Measurements from ENCODE around the gene TXNRD1. TPM values are rescaled to one million over a fixed set of nuclear protein-coding genes. Genes with fewer than 3 reads are reported as not detected.
"Not testable (repeated sequence)": the region's sequence is repeated elsewhere in the genome, so short reads cannot be mapped to it uniquely, and the experiment has no call there.

Gene TXNRD1
- total RNA-seq, 2 donors from 2014 or later: 79.5 to 97.9 TPM

DNA sequence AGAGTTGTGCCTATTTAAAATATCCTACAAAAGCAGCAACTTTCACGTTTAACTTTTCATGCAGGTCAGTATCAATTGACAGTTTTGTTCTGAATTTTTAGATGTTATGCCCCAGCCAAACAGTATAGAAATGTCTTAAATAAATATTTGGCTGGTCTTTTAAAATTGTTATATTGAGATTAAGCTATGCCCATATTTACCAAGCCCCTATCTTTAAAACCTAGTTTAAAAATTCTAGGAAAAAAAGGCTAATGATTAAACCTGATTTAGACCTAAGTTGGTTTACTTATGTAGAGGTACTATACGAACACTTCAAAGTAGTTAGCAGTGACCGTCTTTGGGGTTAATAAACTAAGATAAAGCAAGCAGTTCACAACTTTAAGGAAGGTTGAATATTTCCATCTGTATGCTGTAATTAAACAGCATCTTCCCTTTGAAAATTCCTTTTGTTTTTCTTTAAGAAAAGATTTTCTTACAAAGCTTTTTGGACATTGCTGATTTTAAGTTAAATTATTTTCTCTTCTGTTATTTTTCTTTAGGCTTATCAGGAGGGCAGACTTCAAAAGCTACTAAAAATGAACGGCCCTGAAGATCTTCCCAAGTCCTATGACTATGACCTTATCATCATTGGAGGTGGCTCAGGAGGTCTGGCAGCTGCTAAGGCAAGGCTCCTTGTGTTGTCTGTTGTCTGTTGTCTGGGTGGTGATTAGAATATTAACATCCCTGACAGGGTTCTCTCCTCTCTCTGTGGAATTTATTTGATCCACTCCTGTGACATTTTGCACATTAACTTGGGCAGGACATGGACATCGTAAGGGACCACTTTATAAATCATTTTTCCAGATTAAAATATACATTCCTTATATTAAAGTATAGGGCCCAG, 95.4 kb downstream of the TXNRD1 start:
- ATAC-seq: no peak
- intact Hi-C loops (cut with DNase I, micrococcal nuclease): no loop called here

GRCh38 chr12:104312202-104312601, 96.6 kb downstream of the TXNRD1 start:
- ATAC-seq (no peak), DNase-seq (no peak)
- intact Hi-C loops (cut with DNase I, micrococcal nuclease): no loop called here

More for the DNA sequence above, 95.4 kb downstream of the TXNRD1 start:
- no peak for DNase-seq

GRCh38 chr12:104312654-104313053, 97.1 kb downstream of the TXNRD1 start:
- intact Hi-C loops (cut with DNase I, micrococcal nuclease): no loop called here
- ATAC-seq: no peak
- no peak for DNase-seq

DNA sequence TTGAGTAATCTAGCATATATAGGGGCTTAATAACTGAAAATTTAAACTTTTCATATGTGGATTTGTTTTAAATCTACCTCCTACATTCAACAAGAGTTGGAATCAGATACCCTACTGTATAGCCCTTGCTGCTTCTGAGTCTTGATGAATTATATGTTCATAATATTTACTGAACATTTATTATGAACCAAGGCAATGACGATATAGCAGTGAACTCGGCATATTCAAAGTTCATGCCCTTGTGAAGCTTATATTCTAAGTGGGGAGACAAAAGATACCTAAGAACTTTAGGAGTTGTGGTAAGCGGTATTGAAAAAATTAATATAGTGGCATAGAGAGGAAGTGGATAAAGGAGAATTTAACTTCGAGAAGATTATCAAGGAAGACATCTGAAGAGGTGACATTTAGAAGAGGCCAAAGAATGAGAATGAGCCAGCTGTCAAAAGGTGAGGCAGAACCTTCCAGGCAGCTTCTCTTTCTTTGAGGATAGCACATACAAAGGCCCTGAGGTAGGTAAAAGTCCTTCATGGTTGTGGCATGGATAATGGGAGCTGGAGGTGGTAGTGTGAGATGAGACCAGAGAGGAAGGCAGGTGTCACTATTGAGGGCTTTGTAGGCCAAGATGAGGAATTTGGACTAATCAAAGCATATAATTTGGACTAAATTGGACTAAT, 98.1 kb downstream of the TXNRD1 start:
- DNase-seq (no peak), ATAC-seq (no peak)
- intact Hi-C loops (cut with DNase I, micrococcal nuclease): no loop called here

DNA sequence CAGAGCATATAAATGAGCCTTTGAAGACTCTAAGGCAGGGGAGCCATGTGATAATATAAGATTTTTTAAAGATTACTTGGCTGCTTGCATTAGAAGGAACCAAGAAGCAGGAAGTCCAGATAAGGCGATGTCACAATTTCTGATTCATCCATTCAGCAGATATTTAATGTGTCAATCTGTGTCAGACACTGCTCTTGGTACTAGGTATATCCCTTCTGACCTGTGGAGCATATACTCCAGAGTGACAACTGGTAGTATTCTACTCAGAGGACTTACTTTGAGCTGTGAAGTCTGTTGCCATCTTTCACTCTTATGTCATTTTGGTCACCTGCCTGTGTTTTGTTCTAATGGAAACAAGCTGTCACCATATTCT, 98.6 kb downstream of the TXNRD1 start:
- intact Hi-C loops (cut with DNase I, micrococcal nuclease): no loop called here
- ATAC-seq: no peak
- no peak for DNase-seq

DNA sequence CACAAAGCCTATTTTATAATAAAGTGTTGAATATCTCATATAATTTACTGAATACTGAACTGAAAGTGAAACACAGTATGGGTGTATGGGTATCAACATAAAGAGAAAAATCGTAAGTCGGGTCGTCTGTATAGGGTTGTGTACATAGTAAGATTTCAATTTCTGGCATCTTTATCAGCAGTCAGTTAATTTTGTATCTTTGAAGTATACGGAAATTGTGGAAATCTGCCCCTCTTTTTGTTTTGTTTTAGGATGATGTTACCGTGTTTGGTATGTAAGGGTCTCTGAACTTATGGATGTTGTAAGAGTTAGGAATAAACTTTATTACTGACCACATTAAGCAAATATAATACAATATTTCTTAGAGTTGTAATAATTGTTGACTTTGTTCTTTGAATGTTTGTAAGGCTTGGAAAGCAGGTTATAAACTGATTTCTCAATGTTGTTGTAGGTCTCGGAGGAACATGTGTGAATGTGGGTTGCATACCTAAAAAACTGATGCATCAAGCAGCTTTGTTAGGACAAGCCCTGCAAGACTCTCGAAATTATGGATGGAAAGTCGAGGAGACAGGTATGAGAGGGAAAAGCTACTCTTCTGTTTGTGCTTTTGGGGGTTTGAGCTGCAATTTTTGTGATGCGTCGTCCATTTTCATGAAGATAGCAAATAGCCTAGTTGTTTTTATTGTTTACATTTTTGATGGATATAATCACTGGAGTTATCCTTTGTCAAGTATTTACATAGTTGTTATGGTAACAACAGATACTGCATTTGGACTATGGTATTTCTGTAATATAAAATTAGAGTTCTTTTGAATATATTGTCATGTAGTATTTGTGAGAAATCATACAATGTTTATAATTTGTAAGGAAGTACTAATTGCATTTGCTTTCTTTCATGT, 100.0 kb downstream of the TXNRD1 start:
- intact Hi-C loops (cut with DNase I, micrococcal nuclease): no loop called here
- no peak for ATAC-seq
- no peak for DNase-seq

DNA sequence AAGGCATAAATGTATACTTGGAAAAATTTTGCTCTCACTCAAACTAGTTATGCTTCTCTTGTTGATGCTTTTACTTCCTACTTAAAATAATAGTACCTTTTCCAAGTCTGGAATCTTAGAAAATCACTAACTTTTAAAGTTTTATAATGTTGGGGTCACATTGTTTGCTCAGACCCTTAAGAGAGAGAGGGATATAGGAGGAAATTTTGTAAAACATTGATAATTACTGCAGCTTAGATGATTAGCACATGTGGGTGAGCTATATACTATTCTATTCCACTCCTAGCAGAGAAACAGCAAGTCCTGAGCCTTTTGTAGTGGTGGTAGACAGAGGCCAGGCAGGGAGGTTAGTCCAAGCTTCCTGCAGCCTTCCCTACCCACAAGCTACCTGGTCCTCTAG, 101.4 kb downstream of the TXNRD1 start:
- DNase-seq: no peak
- intact Hi-C loops (cut with DNase I, micrococcal nuclease): no loop called here
- no peak for ATAC-seq

- DNase-seq (no peak), ATAC-seq (no peak)
- intact Hi-C loops (cut with DNase I, micrococcal nuclease): no loop called here
These were observed 102.1 kb downstream of the TXNRD1 start for GRCh38 chr12:104317538-104318210.

DNA sequence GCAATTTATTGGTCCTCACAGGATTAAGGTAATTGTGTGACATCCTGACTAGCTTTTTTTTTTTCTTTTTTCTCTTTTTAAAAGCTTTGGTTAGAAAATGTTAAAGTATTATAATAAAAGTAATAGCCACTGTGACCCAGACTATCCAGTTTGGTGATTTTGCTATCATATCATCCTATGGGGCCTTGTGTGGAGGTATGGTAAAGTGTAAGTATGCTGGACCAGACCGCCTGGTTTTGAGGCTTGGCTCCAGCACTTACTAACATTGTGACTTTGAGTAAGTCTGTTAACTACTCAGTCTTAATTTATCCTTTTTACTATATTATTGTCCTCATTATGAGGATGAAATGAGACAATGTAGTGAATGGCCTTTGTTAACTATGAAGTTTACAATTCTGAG, 103.4 kb downstream of the TXNRD1 start:
- DNase-seq (no peak), ATAC-seq (no peak)
- intact Hi-C loops (cut with DNase I, micrococcal nuclease): no loop called here

GRCh38 chr12:104319918-104320626, 104.5 kb downstream of the TXNRD1 start:
- intact Hi-C loops (cut with DNase I, micrococcal nuclease): no loop called here
- ATAC-seq (no peak), DNase-seq (no peak)

GRCh38 chr12:104320627-104321024, 105.0 kb downstream of the TXNRD1 start:
- DNase-seq (no peak), ATAC-seq (no peak)
- intact Hi-C loops (cut with DNase I, micrococcal nuclease): no loop called here

GRCh38 chr12:104321949-104322348, 106.4 kb downstream of the TXNRD1 start:
- DNase-seq (no peak), ATAC-seq (no peak)
- intact Hi-C loops (cut with DNase I, micrococcal nuclease): no loop called here

GRCh38 chr12:104322533-104322932, 107.0 kb downstream of the TXNRD1 start:
- intact Hi-C loops (cut with DNase I, micrococcal nuclease): not testable (repeated sequence)

GRCh38 chr12:104323899-104324298, 108.3 kb downstream of the TXNRD1 start:
- DNase-seq (no peak), ATAC-seq (no peak)
- intact Hi-C loops (cut with DNase I, micrococcal nuclease): no loop called here

More at GRCh38 chr12:104322533-104322932, 107.0 kb downstream of the TXNRD1 start:
- ATAC-seq, DNase-seq: not testable (repeated sequence)

DNA sequence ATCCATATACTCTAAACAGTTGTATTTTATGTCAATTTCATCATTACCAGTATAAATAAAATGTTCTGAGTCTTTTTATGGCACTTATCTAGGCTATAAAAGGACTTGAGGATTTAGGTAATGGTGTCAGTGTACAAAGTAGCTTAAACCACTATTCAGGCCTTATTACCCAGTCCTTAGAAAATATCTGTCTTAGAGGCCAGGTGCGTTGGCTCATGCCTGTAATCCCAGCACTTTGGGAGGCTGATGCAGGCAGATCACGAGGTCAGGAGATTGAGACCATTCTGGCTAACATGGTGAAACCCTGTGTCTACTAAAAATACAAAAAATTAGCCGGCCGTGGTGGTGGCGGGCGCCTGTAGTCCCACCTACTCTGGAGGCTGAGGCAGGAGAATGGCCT, 112.7 kb downstream of the TXNRD1 start:
- DNase-seq; intact Hi-C loops (cut with DNase I, micrococcal nuclease); ATAC-seq: not testable (repeated sequence)

- intact Hi-C loops (cut with DNase I, micrococcal nuclease): no loop called here
- ATAC-seq (no peak), DNase-seq (no peak)
These were observed 113.2 kb downstream of the TXNRD1 start for GRCh38 chr12:104328790-104329189.

GRCh38 chr12:104329707-104330532, 114.3 kb downstream of the TXNRD1 start:
- intact Hi-C loops (cut with DNase I, micrococcal nuclease): no loop called here
- DNase-seq (no peak), ATAC-seq (no peak)

All from left colon (tissue), 2 donors.